DMS 273 (cell line): Measurements from ENCODE around the gene EPB41L4A.
A peak's percentile ranks its signal among the peaks of the same experiment; 100 is the strongest.

Source experiments
- DNase-seq: peaks from one replicate; lab custom pipeline; 2025; ENCODE audit not compliant: unreplicated experiment; lab: John Stamatoyannopoulos, UW

The EPB41L4A gene

DNA sequence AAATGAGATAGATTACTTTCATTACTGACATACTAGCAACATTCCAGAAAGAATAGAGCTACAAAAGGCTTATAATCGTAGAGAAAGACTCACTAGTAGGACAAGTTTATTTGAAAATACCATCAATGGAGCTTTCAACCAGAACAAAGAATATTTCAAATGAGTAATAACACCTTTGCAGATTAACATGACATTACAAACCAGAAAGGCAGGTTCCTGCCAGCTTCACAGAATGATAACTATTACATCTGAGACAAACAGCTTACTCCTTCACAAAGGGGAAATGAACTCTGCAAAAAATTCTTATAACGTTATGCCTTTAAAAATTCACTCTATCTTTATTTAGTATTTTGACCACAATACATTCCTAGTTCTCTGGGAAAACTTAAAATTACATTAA lies 103.1 kb downstream of the EPB41L4A start:
- no peak for DNase-seq

GRCh38 chr5:112312295-112313275 lies 106.5 kb downstream of the EPB41L4A start:
- DNase-seq: no peak

- no peak for DNase-seq
These were observed 108.3 kb downstream of the EPB41L4A start for GRCh38 chr5:112310746-112311145.

GRCh38 chr5:112308608-112309007 lies 110.5 kb downstream of the EPB41L4A start:
- no peak for DNase-seq

DNA sequence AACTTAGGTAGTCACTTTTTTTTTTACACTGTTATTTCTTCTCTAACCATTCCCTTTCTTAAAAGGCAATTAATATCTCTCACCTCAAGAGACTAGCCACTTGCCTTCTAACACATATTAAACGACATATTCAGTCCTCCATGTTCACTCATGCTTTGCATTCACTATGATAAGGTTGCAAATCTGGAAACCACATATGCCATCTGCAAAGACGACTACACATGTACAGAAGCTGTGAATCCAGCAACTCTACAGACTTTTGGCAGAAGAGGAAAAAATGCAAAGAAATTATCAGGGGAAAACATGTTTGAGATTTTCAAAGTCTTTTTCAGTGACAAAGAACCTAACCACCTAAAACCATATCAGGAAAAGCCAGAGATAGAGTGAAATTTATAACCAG lies 112.1 kb downstream of the EPB41L4A start:
- DNase-seq: no peak

GRCh38 chr5:112304743-112305142 lies 114.3 kb downstream of the EPB41L4A start:
- DNase-seq: no peak

GRCh38 chr5:112303685-112304084 lies 115.4 kb downstream of the EPB41L4A start:
- no peak for DNase-seq

GRCh38 chr5:112294126-112294525 lies 125.0 kb downstream of the EPB41L4A start:
- no peak for DNase-seq

DNA sequence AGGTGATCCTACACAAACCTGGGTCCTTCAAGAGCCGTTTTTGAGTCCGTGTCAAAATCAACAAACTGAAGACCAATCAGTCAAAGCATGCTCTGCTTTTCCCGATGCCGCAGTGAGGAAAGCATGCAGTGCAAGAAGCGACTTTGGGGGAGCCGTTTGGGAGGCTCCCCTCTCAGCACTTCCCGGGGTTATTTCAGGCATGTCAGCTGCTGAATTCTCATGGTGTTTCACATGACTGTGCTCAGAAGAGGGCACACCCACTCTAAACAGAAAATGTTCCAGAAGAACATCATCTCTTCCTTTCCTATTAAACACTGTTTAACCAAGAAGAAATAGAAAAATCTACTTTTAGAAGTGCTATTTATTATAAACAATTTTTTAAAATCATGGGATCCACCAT lies 125.5 kb downstream of the EPB41L4A start:
- no peak for DNase-seq

- peak; percentile 14 for DNase-seq
These were observed 128.4 kb downstream of the EPB41L4A start for GRCh38 chr5:112290691-112291090.

GRCh38 chr5:112289465-112289864 lies 129.6 kb downstream of the EPB41L4A start:
- DNase-seq: no peak

- DNase-seq: peak; percentile 36
These were observed 134.8 kb downstream of the EPB41L4A start for GRCh38 chr5:112283943-112284929.

DNA sequence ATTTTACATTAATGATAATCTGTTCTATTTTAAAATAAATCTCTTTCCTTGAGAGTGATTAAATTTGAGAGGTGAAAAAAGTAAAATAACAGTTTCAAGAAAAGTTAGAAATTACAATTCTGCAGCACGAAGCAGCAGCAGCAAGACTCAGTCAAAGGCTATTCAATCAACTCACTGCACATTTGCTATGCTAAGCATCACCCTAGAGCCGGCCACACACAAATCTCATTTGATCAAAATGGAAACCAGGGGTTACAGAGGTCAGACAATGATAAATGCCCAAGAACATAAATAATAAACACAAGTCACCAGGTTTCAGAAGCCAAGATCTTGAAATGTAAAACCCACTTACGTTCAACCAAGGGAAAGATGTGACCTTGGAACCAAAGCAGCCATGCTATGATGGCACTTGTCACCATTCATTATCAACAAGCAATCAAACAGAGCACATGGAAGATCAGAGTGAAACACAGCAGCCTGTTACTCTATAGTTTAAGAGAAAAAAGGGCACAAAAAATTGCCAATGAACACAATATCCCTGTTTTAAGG lies 136.0 kb downstream of the EPB41L4A start:
- no peak for DNase-seq

DNA sequence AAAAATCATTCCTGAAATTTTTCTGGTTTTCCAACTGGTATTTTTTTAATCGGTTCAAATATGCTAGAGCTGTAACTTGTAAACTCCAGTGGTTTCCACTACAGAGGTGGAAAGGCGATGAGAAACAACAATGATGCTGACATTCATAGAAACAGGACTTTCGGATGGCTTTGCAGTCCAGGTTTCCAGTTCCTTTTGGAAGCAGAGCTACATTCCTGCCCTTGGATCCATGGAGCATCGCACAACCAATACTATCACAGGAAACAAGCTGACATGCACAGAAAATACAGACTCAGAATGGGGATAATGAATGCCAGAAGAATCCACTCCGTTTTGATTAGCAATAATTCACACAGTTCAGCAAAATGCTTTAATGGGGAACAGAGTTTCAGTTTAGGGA lies 140.0 kb downstream of the EPB41L4A start:
- DNase-seq: no peak

DNA sequence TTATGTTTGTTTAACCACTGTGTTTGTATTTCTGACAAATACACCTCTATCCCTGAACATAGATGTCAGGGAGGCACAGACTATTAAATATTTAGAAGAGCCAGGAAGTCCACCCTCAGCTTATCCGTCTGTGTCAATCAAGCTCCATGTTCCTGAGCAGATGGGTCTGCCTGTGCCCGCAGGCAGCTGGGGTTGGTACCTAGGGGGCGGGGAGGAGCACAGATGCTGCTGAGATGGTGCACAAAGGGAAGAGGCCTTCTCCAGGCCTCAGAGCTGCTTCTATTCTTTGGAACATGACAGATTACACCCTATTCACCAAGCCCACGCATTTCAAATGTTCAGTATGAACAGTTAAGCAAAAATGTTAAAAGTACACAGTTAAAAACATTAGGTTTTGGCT lies 142.1 kb downstream of the EPB41L4A start:
- peak; percentile 87 for DNase-seq

DNA sequence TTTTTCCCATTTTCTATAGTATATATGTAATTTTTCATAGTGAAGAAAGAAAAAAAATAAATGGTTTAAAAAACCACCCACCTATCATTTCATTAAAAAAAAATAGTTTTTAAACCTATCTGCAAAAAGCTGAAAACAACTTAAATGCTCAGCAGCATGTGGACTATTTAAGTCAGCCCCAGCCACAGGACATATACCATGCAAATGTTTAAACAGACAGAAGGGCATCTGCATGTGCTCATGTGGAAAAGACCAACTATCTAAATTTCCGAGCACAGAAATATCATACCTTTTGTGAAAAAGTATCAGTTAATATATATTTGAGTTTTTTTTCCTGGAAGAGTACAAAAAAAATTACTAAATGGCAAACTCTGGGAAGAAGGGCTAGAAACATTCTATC lies 143.4 kb downstream of the EPB41L4A start:
- DNase-seq: no peak

DNA sequence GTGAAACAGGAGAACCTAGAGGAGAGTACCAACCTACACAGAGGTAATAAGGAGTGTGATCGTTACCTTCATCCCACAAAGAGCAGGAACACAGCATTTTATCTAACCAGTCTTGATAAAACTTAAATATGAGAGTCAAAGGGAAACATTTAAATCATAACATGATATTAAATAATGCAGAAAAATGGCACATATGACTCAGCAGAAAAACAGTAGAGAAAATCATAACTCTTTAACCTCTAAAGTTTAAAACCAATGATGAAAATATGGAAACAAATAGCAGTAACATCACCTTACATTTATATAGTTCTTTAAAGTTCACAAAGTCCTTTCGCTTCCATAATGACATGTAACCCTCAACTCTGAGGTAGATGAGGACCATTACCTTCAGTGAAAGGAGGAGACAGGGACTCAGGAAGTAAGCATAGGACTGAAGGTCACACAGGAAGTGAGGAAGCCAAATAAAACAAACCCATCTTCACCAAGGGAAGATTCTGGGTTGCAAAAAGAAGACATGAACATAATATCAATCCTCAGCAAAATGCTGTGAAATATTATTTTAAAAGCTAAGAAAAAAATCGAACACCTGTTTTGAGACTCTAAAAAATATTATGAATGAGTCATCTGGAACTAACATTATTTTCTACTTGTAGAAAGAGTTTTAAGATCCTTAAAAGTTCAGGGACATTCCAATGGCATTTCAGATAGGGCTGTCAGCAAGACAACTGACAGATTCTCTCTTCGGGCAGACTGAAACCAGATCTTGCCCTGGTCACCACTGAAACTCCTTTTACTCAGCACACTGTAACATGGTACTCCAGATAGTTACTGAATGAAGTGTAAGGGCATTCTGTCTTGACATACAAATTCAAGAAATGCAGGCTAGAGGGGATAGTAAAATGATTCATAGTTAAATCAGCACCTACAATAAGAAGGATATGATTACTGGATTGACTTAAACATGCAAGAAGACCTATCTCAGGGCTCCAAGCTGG lies 148.5 kb downstream of the EPB41L4A start:
- DNase-seq: no peak

DNA sequence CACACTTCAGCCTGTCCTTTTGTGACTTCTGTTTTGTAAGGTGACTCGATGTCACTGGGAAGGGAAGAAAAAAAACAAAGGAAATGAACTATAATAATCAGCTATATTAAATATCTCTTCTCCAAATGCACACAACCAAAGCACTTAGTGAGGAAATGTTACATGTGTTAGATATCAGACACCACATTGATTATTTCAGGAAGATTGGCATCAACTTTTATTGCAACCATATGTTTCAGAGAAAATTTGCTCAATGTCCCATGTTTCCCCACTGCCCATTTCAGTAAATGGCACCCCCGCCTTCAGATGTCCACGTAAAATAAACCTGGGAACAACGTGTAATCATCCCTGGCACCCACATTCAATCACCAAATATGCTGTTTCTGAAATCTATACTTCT lies 151.8 kb downstream of the EPB41L4A start:
- DNase-seq: no peak

DNA sequence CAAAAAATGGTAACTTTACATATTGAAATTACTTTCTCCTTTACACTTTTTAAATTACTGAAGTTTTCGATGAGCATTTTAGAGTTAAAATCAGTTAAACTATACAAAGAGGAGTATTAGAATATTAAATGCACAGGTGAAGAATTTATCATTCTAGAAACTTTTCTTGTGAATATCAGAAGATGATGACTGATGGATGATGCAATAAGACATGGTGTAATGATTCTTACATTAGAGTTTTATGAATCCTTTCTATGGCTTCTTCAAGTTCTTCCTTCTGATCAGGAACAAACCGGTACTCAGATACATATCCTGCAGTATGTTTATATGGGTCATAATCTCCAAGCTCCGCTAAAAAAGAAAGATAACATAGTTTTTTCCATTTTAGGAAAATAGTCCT lies 154.4 kb downstream of the EPB41L4A start:
- no peak for DNase-seq

DNA sequence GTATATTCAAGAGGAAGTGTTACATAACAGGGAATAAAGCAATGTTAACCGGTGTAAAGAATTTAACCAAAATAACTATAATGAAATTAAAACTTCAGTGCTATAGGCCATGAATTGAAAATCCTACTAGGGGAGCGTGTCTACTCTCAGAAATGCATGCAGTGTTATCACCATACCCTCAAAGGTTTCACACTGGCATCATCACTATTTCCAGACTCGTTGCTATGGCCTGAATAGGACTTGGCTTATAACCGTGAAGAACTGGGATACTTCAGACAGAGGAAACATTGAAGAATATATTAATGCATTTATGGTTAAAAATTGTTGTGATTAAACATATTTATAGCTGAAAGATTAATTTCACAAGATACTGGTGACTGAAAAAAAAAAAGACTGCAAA lies 154.9 kb downstream of the EPB41L4A start:
- no peak for DNase-seq
